GM23338 (cell line): Measurements from ENCODE around the gene C2orf68.

Experiments used
- CREB1 ChIP-seq: fragments of 250-450 bp; sonication (Bioruptor Pico); IDR thresholded peaks from 2 replicates; pipeline ENCODE4 v1.5.0; 2020; ENCODE audit warnings: low read depth, mild to moderate bottlenecking, moderate library complexity
- EZH2 ChIP-seq: fragments of 200-600 bp; sonication (generic); IDR thresholded peaks from one replicate; pipeline ENCODE4 v1.8.0; 2017; ENCODE audit warnings: antibody characterized with exemption, mild to moderate bottlenecking, low read depth; ENCODE audit not compliant: unreplicated experiment
- POLR2AphosphoS5 ChIP-seq: IDR thresholded peaks from 2 replicates; pipeline ENCODE4 v1.6.1; 2016; ENCODE audit warnings: antibody characterized with exemption, low read depth
- TF ChIP-seq, protein P1 (sequence below), 2 experiments: fragments of 200-600 bp in 1 of 2; sonication (generic) in 1 of 2; conservative IDR thresholded peaks; 2 replicates each; pipeline versions ENCODE4 v1.5.1 to v1.6.1; 2016 to 2017; ENCODE audit warnings: antibody characterized with exemption in 2 of 2, low read depth in 2 of 2, mild to moderate bottlenecking in 2 of 2, moderate library complexity in 1 of 2
- TF ChIP-seq, protein P2 (sequence below): IDR thresholded peaks from one replicate; pipeline ENCODE4 v1.6.1; 2018; ENCODE audit warnings: antibody characterized with exemption; ENCODE audit not compliant: unreplicated experiment

DNA sequence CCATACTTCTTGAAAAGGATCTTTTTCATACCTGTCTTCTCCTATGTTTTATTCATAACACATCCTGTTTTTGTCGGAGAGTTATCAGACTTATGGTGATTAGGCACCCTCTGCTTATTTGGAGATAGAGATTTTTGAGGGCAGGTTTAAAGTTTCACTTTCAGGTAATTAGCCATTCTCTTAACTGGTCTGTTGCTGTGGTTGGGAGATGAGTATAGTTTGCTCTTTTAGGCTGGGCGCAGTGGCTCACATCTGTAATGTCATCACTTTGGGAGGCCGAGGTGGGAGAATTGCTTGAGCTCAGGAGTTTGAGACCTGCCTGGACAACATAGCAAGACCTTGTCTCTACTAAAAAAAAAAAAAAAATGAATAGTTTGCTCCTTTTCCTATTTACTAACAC lies 30.9 kb upstream of the C2orf68 start:
- TF ChIP-seq, protein P1, sequence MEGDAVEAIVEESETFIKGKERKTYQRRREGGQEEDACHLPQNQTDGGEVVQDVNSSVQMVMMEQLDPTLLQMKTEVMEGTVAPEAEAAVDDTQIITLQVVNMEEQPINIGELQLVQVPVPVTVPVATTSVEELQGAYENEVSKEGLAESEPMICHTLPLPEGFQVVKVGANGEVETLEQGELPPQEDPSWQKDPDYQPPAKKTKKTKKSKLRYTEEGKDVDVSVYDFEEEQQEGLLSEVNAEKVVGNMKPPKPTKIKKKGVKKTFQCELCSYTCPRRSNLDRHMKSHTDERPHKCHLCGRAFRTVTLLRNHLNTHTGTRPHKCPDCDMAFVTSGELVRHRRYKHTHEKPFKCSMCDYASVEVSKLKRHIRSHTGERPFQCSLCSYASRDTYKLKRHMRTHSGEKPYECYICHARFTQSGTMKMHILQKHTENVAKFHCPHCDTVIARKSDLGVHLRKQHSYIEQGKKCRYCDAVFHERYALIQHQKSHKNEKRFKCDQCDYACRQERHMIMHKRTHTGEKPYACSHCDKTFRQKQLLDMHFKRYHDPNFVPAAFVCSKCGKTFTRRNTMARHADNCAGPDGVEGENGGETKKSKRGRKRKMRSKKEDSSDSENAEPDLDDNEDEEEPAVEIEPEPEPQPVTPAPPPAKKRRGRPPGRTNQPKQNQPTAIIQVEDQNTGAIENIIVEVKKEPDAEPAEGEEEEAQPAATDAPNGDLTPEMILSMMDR (conservative IDR thresholded peaks at IDR 0.05; ENCODE audit: low read depth in 2 of 2): no peak
- TF ChIP-seq EZH2 (no peak), POLR2AphosphoS5 (no peak), CREB1 (CRISPR knock-in tag) (no peak)
- TF ChIP-seq, protein P2, sequence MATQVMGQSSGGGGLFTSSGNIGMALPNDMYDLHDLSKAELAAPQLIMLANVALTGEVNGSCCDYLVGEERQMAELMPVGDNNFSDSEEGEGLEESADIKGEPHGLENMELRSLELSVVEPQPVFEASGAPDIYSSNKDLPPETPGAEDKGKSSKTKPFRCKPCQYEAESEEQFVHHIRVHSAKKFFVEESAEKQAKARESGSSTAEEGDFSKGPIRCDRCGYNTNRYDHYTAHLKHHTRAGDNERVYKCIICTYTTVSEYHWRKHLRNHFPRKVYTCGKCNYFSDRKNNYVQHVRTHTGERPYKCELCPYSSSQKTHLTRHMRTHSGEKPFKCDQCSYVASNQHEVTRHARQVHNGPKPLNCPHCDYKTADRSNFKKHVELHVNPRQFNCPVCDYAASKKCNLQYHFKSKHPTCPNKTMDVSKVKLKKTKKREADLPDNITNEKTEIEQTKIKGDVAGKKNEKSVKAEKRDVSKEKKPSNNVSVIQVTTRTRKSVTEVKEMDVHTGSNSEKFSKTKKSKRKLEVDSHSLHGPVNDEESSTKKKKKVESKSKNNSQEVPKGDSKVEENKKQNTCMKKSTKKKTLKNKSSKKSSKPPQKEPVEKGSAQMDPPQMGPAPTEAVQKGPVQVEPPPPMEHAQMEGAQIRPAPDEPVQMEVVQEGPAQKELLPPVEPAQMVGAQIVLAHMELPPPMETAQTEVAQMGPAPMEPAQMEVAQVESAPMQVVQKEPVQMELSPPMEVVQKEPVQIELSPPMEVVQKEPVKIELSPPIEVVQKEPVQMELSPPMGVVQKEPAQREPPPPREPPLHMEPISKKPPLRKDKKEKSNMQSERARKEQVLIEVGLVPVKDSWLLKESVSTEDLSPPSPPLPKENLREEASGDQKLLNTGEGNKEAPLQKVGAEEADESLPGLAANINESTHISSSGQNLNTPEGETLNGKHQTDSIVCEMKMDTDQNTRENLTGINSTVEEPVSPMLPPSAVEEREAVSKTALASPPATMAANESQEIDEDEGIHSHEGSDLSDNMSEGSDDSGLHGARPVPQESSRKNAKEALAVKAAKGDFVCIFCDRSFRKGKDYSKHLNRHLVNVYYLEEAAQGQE: no peak
